DMS153 (cell line): Measurements from ENCODE around the gene CHKA.

ENCODE experiments used
- DNase-seq: peaks from one replicate; lab custom pipeline; 2025; lab: John Stamatoyannopoulos, UW

CHKA gene

DNA sequence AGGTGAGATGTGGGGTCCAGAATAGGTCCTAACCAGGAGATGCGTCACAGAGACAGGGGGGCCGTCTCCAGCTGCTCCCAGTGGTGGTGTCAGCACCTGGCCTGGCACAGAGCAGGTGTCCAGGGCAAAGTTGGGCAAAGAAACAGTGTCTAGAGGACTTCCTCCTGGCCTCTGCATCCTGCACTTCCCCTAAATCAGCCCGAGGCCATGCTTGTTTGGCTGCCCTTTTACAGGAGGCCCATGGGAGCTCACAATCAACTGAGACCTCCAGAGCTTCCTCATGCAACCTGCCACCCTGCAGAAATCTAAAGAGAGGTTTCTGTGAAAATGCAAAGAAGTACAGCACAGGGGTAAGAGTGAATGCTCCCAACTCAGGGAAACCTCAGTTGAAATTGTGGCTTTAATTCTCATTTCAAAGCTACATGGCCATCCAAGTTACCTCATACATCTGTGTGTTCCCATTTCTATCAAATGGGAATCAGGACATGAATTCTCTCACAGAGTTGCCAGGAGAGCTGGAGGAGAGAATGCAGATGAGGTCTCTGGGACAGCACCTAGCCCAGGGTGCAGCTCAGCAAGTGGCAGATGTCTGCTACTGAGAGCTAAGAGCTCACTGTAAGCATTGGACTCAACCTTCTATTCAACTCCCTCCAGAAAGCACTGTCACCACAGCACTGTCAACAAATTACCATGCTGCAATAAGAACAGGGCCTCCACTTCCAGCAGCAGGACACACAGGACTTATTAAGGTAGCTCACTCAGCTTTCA lies 49.7 kb downstream of the CHKA start:
- DNase-seq, result no peak

DNA sequence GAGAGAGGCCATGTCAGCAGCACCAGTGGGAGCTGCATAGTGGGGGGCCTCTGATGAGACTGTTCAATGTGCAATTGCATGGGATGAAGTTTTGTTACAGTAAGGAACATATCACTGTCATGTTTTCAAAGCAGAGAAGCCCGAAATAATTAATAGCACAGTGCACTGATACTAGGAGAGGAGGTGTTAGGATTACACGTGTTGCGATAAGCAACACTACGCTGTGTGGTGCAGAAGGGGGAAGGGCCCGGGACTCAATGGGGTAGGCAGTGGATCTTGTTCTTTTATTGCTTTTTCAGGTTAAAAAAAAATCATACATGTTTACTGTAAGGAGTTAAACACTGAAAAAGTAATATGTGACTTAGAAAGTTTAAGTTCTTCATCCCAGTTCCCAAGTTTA lies 53.2 kb downstream of the CHKA start:
- DNase-seq, result no peak

- DNase-seq, result no peak
Observed at GRCh38 chr11:68066742-68067141, 54.4 kb downstream of the CHKA start.

GRCh38 chr11:68065841-68066240 lies 55.3 kb downstream of the CHKA start:
- DNase-seq, result no peak

DNA sequence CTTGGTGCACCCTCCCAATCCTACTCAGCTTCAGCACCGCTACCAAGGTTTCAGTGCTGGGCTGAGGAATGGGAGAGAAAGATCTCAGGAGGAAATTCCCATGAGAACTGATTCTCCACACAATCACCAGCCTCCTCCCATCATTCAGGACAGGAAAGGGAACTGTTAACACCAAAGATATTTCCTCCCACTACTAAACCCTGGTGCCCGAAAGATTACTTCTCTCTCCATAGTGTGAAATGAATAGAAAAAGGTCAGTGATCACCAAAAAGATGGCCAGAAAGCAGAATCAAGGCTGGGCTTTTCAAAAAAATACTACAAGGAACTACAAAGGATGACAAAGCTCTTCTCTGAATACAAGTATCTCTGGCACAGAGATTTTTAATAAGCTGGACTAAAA lies 56.3 kb downstream of the CHKA start:
- DNase-seq, result no peak

DNA sequence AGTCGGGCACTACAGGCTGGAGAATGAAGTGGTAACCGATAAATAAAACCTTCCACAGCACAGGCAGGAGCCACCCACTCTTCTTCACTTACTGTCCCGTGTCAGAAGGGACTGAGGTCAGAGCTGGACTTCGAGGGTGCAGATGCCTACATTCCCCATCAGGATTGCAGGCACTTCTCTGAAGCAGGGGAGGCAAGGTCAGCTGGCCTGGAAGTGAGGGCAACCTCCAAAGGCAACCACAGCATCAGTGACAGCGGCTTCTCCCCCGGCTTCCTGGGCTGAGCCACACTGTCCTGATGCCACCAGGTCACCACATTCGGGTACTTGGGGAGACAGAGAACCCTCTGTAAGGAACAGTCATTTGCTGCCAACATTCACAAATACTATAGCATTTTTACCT lies 59.7 kb downstream of the CHKA start:
- no peak for DNase-seq

DNA sequence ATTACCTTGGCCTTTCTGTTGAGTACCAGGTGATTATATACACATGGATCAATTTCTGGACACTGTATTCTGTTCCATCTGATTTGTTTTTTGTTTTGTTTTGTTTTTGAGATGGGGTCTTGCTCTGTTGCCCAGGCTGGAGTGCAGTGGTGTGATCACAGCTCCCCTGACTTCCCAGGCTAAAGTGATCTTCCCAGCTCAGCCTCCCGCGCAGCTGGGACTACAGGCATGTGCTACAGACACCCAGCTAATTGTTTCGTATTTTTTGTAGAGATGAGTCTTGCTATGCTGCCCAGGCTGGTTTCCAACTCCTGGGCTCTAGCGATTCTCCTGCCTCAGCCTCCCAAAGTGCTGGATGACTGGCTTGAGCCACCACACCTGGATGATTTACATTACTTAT lies 63.4 kb downstream of the CHKA start:
- no peak for DNase-seq

DNA sequence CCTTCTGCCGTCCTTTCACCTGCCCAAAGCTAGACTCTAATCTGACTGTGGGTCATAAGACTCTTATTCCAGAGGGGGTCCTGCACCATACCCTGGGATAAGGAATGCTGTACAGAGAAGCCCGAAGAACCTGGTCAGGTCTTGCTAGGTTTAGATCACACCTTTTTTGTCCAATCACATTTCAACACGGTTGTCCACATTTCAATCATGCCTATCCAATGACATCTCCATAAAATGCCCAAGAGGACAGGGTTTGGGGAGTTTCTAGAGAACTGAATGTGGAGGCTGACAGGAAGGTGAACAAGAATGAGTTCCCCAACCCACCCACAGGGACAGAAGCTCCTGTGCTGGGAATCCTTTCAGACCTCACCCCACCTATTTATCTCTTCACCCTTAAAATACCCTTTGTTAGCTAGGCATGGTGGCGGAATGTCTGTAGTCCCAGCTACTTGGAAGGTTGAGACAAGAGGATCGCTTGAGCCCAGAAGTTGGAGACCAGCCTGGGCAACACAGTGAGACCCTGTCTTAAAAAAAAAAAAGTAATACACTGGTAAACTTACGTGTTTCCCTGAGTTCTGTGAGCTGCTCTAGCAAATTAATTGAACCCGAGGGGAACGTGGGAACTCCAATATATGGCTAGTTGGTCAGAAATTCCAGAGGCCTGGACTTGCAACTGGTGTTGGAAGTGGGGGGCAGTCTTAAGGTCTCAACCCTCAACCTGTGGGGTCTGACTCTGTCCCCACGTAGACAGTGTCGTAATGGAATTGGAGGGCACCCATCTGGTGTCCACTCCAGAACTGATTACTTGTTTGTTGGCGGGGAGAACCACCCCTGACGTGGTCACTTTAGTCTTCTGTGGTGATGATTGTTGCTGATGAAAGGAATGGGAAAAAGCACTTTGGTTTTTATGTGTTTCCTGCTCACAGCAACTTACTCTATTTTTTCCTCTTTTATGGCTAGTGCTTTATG lies 64.6 kb downstream of the CHKA start:
- DNase-seq, result no peak

- no peak for DNase-seq
Observed at GRCh38 chr11:68053981-68054812, 67.0 kb downstream of the CHKA start.

DNA sequence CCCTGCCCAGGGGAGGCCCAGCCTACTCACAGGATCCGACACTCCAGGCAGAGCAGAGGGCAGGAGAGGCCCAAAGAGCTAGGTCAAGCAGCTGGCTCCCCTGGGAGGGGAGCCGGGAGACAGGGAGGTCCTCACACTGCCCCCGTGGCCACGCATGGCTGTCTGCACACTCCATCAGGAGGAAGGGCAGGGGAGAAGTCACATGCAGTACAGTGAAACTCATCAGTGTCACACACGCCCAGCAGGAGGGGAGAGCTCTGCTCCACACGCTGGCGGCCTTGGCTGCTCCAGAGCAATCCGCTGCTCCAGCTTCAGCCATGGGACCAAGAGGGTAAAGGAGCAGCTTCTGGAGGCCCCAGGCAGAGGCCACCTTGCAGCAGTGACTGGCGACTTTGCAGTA lies 68.1 kb downstream of the CHKA start:
- no peak for DNase-seq

DNA sequence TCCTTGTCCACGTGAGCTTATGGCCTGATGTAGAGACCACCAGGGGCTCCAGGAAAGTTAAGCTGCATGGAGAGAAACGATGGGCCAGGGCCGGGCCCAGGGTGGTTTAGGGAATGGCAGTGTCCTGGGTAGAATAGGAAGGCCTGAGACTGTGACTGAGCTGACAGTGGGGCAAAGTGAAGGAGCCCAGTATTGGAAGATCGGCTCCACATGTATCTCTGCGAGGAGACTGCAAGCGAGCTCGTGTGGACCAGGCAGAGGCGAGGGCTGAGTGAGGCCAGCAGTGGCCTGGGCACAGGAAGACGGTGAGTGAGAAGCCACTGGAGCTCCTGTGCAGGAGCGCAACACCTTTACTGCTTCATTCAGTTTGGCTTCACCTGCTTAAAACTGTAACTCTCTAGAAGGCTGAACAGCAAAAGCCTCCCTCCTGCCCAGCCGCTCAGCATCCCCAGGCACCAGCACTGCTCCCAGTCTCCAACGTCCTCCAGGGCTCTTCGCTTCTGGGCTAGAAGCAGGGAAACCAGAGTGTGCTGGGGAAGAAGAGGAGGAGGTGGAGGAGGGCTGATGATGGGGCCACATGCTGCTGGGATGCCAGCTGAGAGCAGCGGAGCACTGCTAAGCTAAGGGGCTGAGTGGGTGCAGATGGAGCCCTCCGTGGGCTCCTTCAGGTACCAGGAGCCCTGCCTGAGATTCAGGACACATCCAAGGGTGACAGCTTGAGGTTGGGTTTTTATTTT lies 68.9 kb downstream of the CHKA start:
- DNase-seq, result no peak

DNA sequence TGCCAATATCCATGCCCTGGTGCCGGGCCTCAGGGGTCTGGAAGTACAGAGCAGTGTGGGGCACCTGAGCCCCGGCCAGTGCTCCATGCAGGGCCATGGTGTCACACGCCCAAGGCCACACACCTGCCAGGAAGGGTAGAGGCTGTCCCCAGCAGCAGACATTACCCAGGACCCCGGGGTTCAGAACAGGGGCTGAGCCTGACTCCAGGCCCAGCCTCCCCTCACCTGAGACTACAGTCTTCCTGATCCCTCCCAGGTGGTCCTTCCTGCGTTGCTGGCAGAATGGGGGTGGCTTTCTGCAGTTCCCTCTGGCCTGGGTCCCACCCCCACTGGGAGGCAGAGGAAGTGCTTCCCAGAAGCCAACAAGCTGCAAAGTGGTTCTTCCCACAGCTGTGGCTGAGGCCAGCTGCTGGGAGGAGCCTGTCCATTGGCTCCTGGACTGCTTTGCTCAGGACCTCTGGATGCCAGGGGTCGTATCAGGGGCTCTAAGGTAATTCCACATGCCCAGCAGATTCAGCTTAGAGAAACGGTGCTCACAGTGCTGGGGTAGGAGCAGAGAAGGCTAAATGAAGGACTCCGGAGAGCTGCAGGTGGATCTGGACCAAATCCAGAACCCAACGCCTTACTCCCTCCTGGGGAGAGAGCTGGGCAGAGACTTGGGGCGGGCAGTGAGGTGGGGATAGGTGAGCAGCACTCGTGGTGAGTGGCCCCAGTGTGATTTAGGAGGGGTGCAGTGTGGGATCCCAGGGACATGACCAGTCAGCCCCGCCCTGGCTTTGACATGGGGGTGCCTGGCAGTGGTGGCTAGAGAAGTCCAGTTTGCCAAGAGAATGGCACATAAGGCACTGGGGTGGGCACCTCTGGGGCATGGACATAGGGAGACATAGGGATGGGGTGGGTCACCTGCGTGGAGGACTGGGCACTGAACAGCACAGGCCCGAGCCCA lies 69.7 kb downstream of the CHKA start:
- no peak for DNase-seq

DNA sequence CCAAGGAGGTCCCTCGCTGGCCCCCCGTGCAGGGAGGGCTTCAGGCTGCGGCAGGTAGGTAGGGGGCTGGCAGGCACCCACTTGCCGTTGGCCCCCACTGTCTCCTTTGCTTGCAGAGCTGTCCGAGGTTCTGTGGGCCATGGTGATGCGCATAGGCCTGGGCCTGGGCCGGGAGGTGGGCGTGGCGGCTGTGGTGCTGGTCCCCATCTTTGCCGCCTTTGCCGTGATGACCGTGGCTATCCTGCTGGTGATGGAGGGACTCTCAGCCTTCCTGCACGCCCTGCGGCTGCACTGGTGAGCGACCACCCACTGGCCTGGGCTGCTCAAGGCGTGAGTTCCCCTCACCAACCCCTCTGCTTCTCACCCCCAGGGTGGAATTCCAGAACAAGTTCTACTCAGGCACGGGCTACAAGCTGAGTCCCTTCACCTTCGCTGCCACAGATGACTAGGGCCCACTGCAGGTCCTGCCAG lies 70.8 kb downstream of the CHKA start:
- no peak for DNase-seq

DNA sequence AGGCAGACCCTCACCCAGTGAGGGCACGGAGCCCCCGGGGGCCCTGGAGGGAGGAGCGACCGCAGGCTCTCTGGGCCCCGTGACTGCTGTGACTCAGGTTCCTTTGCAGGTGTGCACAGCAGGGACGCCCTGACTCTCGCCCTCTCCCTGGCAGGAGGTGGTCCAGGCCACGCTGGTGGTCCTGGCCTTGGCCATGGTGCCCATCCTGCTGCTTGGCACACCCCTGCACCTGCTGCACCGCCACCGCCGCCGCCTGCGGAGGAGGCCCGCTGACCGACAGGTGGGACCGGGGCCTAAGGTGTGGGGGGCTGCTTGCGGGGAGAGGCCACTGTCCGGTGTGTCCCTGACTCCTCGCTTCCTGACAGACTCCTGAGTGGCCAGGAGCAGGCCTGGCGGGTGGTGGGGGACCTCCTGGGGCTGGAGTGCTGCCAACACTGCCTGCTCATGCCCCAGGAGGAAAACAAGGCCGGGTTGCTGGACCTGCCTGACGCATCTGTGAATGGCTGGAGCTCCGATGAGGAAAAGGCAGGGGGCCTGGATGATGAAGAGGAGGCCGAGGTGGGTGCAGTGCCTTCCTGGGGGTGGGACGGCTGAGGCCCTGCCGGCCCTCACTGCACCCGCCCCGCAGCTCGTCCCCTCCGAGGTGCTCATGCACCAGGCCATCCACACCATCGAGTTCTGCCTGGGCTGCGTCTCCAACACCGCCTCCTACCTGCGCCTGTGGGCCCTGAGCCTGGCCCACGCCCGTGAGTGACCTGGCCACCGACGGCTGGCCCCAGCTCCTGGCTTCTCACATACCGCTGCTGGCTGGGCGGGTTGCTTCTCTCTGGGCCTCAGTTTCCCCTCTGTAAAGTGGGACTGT lies 71.4 kb downstream of the CHKA start:
- no peak for DNase-seq

GRCh38 chr11:68048681-68049508 lies 72.3 kb downstream of the CHKA start:
- DNase-seq, result no peak

DNA sequence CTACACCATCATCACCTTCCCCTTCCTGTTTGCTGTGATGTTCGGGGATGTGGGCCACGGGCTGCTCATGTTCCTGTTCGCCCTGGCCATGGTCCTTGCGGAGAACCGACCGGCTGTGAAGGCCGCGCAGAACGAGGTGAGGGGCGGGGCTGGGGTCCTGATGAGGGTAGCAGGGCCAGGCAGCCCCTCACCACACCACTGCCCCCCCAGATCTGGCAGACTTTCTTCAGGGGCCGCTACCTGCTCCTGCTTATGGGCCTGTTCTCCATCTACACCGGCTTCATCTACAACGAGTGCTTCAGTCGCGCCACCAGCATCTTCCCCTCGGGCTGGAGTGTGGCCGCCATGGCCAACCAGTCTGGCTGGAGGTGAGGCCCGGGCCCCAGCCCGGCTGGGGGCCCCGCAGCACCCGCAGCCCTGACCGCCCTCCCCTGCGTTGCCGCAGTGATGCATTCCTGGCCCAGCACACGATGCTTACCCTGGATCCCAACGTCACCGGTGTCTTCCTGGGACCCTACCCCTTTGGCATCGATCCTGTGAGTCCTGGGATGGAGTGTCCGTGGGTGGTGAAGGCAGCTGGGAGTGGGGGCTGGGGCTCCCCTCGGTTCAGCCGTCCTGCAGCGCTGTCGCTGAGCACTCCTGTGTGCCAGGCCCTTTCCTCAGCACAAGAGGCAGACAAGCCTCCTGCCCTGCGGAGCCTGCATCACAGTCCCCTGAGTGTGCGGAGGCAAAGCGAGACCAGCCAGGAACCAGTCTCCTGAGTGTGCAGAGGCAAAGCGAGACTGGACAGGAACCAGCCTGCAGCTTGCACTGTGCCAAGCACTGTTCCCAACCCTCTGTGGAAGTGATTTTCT lies 73.5 kb downstream of the CHKA start:
- DNase-seq, result no peak

GRCh38 chr11:68044898-68045351 lies 76.3 kb downstream of the CHKA start:
- DNase-seq, result no peak
